Body of pancreas (tissue), 4 donors: ENCODE measurements around the gene NHSL1. TPM values are rescaled to one million over a fixed set of nuclear protein-coding genes. Genes with fewer than 3 reads are reported as not detected.

Source experiments
- ATAC-seq: fragments of 150-250 bp; one replicate; pipeline ENCODE4 v1.9.1; 2016
- DNase-seq, 4 donors: peaks; one replicate each; pipeline ENCODE4 v3.0.0-alpha.2; 2019
- H3K27ac ChIP-seq, 4 donors: fragments of 200-600 bp; sonication (generic); 1 replicate in 3 of 4; 2 replicates in 1 of 4; pipeline versions ENCODE4 v1.5.1 to v1.6.1; 2016 to 2019; ENCODE audit warnings: mild to moderate bottlenecking in 1 of 4, mixed read lengths in 1 of 4, moderate library complexity in 1 of 4
- H3K27me3 ChIP-seq, 2 donors: fragments of 200-600 bp; sonication (generic); one replicate each; pipeline ENCODE4 v1.6.0; 2016; ENCODE audit warnings: mild to moderate bottlenecking in 1 of 2
- H3K36me3 ChIP-seq, 2 donors: fragments of 200-600 bp; sonication (generic); replicated peaks in 1 of 2; 2 replicates each; pipeline ENCODE4 v1.5.1; 2016; ENCODE audit warnings: low read depth in 2 of 2; ENCODE audit not compliant: insufficient read depth in 1 of 2
- H3K4me1 ChIP-seq: fragments of 200-600 bp; sonication (generic); one replicate; pipeline ENCODE4 v1.6.0; 2016
- H3K4me3 ChIP-seq, 2 donors: fragments of 200-600 bp; sonication (generic); 1 replicate in 1 of 2; 2 replicates in 1 of 2; pipeline ENCODE4 v1.5.1; 2016 to 2019
- H3K9me3 ChIP-seq, 3 donors: fragments of 200-600 bp; sonication (generic); 1 replicate in 2 of 3; 2 replicates in 1 of 3; pipeline ENCODE4 v1.5.1; 2016
- POLR2A ChIP-seq, 3 donors: fragments of 450-650 bp; IDR thresholded peaks; one replicate each; pipeline ENCODE4 v1.6.1; 2016; ENCODE audit warnings: antibody characterized with exemption in 3 of 3, mild to moderate bottlenecking in 2 of 3
- WGBS, 2 donors: methylation state at CpG; one replicate each; pipeline ENCODE4 v1.1.5; 2017; 5-methylcytosine and 5-hydroxymethylcytosine counted together
- intact Hi-C: fragments of 100-400 bp; cut with DNase I; formaldehyde crosslinking; loops from one replicate; pipeline ENCODE4 v1.15.1; 2023
- total RNA-seq, 2 donors: library from RNA; depleted of rRNA; stranded (reverse); fragments of >200 nt; gene quantifications; one replicate each; pipeline ENCODE4 v1.1.0, GENCODE V29; 2016
- TF ChIP-seq, protein P1 (sequence below), 7 experiments: fragments of 450-650 bp in 4 of 7; fragments of 200-600 bp in 3 of 7; sonication (generic) in 3 of 7; IDR thresholded peaks; one replicate each; pipeline ENCODE4 v1.5.1; 2016 to 2019; ENCODE audit warnings: antibody characterized with exemption in 7 of 7

NHSL1 gene
- total RNA-seq, 2 donors from 2014 or later, result 5.2 to 7.3 TPM

DNA sequence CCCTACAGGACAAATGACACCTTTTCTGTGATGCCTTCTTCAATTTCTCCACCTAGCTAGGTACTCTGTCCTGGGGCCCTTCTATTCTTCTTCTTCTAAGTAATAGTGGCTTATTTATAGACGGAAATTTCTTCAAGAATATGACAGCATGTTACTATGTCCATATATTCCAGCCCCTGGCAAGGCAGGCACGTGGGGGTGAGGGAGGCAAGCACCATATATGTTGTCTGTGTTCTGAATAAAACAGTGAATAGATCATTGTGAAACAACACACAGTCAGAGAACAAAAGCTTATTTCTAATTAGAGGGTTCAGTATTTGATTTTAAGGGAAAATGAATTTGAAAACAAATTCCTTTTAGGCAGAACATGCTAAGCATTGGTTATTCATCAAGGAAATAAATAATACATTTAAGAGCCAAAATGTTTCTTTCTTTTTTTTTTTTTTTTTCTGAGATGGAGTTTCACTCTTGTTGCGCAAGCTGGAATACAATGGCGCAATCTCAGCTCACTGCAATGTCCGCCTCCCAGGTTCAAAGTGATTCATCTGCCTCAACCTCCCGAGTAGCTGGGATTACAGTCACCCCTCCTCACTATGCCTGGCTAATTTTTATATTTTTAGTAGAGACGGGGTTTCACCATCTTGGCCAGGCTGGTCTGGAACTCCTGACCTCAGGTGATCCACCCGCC, 89.1 kb downstream of the NHSL1 start:
- peaks cover 16% of the 10 kb centered on the region for H3K4me1 ChIP-seq
- H3K27me3 ChIP-seq, result no peaks in the 10 kb centered on the region
- ATAC-seq, result no peak
- 84 to 85% methylated on average over 8 of the region's 8 CpGs for WGBS, 2 donors
- H3K36me3 ChIP-seq, result peaks cover 4 to 36% of the 10 kb centered on the region in 2 donors
- no peak overlapping the region for H3K4me3 ChIP-seq
- intact Hi-C loops, result no loop called here
- no peaks in the 10 kb centered on the region for H3K9me3 ChIP-seq
- H3K27ac ChIP-seq, result no peak overlapping the region
- peak in 1 of 4 donors; percentile 42 for DNase-seq
- no peak for TF ChIP-seq POLR2A (IDR thresholded peaks at IDR 0.05)
- TF ChIP-seq, protein P1, sequence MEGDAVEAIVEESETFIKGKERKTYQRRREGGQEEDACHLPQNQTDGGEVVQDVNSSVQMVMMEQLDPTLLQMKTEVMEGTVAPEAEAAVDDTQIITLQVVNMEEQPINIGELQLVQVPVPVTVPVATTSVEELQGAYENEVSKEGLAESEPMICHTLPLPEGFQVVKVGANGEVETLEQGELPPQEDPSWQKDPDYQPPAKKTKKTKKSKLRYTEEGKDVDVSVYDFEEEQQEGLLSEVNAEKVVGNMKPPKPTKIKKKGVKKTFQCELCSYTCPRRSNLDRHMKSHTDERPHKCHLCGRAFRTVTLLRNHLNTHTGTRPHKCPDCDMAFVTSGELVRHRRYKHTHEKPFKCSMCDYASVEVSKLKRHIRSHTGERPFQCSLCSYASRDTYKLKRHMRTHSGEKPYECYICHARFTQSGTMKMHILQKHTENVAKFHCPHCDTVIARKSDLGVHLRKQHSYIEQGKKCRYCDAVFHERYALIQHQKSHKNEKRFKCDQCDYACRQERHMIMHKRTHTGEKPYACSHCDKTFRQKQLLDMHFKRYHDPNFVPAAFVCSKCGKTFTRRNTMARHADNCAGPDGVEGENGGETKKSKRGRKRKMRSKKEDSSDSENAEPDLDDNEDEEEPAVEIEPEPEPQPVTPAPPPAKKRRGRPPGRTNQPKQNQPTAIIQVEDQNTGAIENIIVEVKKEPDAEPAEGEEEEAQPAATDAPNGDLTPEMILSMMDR (IDR thresholded peaks at IDR 0.05), result no peak

DNA sequence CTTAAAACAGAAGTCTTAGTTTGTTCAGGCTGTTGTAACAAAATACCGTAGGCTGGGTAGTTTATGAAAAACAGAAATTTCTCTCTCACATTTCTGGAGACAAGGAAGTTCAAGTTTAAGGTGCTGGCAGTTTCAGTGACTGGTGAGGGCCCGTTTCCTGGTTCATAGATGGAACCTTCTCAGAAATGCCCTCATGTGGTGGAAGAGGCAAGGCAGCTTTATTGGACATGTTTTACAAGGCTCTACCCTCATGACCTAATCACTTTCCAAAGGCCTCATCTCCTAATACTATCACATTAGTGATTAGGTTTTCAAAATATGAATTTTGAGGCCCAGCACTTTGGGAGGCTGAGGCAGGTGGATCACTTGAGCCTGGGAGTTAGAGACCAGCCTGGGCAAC, 92.9 kb downstream of the NHSL1 start:
- H3K9me3 ChIP-seq, result no peaks in the 10 kb centered on the region
- intact Hi-C loops, result no loop called here
- 73 to 80% methylated on average over 2 of the region's 2 CpGs for WGBS, 2 donors
- H3K4me1 ChIP-seq, result peaks cover 23% of the 10 kb centered on the region
- TF ChIP-seq, protein P1 (IDR thresholded peaks at IDR 0.05), result peak in 1 of 7 experiments; percentile 7
- TF ChIP-seq POLR2A (IDR thresholded peaks at IDR 0.05), result no peak
- no peak overlapping the region for H3K27ac ChIP-seq
- peaks cover 4 to 22% of the 10 kb centered on the region in 2 donors for H3K36me3 ChIP-seq
- H3K4me3 ChIP-seq, result no peak overlapping the region
- no peaks in the 10 kb centered on the region for H3K27me3 ChIP-seq
- DNase-seq (no peak), ATAC-seq (no peak)

DNA sequence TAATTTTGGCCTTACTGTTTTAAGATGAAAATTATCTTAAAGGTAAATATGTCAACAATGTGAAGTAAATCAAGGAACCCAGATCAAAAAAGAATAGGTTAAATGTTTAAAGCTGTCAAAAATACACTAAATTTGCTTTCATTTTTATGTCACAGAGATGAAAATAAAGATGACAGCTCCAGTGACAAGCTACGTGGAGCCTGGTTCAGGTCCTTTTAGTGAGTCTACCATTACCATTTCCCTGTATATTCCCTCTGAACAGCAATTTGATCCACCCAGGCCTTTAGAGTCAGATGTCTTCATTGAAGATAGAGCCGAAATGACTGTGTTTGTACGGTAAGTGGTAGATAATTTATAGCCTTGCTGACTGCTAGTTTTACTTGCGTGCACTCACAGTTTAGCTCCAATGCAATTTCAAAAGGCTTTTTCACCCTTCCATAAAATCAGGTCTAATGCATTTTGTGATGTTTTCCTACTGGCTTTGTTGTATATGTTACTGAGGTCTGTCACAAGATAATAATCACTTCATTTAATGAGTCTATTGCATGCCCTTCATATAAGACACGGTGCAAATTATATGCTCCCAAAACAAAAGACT, 93.4 kb downstream of the NHSL1 start:
- no peak overlapping the region for H3K4me3 ChIP-seq
- no peak for TF ChIP-seq POLR2A (IDR thresholded peaks at IDR 0.05)
- TF ChIP-seq, protein P1 (IDR thresholded peaks at IDR 0.05), result no peak
- intact Hi-C loops, result no loop called here
- ATAC-seq, result no peak
- no peaks in the 10 kb centered on the region for H3K27me3 ChIP-seq
- WGBS, 2 donors, result 79 to 84% methylated on average over 5 of the region's 5 CpGs
- H3K27ac ChIP-seq, result peak overlapping the region in 1 of 4 donors; percentile 0
- H3K9me3 ChIP-seq, result no peaks in the 10 kb centered on the region
- peaks cover 23% of the 10 kb centered on the region for H3K4me1 ChIP-seq
- DNase-seq, result no peak
- H3K36me3 ChIP-seq, result peaks cover 4 to 22% of the 10 kb centered on the region in 2 donors

DNA sequence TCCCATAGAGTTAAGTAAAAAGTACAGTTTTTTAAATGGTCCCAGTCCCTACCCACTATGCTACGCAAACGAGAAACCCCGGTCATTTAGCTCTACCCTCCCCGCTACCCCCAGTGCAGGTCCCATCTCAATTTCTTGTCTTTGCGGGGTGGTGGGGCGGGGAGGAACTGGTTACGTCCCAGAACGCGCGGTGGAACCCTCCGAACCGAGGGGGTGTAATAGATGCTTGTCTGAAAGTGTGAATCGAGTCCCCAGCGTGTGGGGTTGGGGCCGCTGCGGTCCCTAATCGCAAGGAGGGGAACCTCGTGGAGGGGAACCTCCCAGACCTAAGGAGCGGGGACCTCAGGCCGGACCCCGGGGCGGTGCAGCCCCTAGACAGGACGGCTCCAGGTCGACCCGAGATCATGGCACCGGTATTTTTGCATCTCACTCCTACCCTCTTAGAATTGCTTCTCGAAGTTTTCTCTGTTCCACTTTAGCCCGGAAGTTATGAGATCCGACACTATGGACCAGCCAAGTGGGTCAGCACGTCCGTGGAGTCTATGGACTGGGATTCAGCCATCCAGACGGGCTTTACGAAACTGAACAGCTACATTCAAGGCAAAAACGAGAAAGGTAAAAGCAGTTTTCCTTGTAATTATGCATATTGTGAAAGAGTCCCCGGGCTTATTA, 94.5 kb downstream of the NHSL1 start:
- TF ChIP-seq, protein P1 (IDR thresholded peaks at IDR 0.05), result no peak
- no peak for TF ChIP-seq POLR2A (IDR thresholded peaks at IDR 0.05)
- H3K4me3 ChIP-seq, result peak overlapping the region; percentile 2 to 43
- no peaks in the 10 kb centered on the region for H3K9me3 ChIP-seq
- H3K36me3 ChIP-seq, result peaks cover 4 to 22% of the 10 kb centered on the region in 2 donors
- DNase-seq (peak in 3 of 4 donors; percentile 10 to 29 (median 29)), ATAC-seq (peak; percentile 1)
- intact Hi-C loops, result no loop called here
- H3K4me1 ChIP-seq, result peaks cover 19% of the 10 kb centered on the region
- 2 to 3% methylated on average over 23 to 35 of the region's 35 CpGs for WGBS, 2 donors
- H3K27ac ChIP-seq, result peak overlapping the region; percentile 90 to 97 (median 94)
- H3K27me3 ChIP-seq, result no peaks in the 10 kb centered on the region
